Measurements from ENCODE around the gene CHADL.

CHADL gene

DNA sequence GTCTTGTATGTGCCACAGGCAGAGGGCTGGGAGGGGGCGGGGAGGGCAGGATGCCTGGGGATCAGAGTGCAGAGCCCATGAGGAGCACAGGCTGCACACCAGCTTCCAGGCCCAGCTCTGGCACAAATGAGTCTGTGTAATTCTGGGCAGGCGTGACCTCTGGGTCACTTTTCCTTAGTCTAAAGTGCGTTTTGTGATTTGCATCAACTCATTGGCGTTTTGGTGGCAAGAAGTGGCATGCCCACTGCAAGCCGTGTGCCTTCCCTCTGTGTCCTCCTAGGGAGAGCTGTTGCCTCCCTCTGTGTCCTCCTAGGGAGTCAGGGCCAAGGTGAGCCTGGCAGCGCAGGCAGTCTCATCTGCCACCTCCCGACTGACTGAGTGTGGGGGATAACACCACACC, 17.2 kb downstream of the CHADL start:
- TF ChIP-seq, protein P1, sequence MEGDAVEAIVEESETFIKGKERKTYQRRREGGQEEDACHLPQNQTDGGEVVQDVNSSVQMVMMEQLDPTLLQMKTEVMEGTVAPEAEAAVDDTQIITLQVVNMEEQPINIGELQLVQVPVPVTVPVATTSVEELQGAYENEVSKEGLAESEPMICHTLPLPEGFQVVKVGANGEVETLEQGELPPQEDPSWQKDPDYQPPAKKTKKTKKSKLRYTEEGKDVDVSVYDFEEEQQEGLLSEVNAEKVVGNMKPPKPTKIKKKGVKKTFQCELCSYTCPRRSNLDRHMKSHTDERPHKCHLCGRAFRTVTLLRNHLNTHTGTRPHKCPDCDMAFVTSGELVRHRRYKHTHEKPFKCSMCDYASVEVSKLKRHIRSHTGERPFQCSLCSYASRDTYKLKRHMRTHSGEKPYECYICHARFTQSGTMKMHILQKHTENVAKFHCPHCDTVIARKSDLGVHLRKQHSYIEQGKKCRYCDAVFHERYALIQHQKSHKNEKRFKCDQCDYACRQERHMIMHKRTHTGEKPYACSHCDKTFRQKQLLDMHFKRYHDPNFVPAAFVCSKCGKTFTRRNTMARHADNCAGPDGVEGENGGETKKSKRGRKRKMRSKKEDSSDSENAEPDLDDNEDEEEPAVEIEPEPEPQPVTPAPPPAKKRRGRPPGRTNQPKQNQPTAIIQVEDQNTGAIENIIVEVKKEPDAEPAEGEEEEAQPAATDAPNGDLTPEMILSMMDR (IDR thresholded peaks at IDR 0.05; ENCODE audit: control insufficient read depth, extremely low read depth, insufficient read depth) = no peak
- no peak for DNase-seq (ENCODE audit: low read depth)
- no peak overlapping the region for H3K4me3 ChIP-seq (ENCODE audit: low read depth, low read length)

DNA sequence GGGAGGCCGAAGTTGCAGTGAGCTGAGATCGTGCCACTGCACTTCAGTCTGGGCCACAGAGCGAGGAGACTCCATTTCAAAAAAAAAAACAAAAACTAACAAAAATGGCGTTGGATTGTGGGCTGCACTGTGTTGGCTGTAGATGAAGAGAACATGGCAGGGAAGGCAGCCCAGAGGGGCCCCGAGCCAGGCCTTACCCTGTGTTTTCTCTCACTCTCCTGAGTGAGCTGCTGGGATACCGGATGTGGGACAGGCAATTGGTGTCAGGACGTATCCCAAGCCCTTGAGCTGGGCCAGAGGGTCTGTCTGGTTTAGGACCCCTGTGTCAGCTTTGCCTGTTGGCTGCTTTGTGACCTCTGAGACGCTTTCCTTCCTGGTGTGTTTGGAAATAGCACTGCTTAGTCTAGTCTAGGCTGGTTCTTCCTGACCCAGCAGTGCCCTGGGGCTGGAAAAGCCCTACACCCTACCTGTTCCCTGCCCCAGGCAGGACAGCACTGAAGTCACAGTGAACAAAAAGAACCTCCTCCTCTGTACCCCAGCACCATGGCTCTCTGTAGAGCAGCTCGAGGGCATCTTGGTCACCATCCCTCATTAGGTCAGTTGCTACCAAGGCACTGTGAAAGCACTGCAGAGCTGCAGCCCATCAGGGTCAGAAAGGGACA, 17.8 kb downstream of the CHADL start:
- H3K4me3 ChIP-seq (ENCODE audit: low read depth, low read length) = no peak overlapping the region
- TF ChIP-seq, protein P1 (IDR thresholded peaks at IDR 0.05; ENCODE audit: control insufficient read depth, extremely low read depth, insufficient read depth) = no peak
- DNase-seq (ENCODE audit: low read depth) = no peak

DNA sequence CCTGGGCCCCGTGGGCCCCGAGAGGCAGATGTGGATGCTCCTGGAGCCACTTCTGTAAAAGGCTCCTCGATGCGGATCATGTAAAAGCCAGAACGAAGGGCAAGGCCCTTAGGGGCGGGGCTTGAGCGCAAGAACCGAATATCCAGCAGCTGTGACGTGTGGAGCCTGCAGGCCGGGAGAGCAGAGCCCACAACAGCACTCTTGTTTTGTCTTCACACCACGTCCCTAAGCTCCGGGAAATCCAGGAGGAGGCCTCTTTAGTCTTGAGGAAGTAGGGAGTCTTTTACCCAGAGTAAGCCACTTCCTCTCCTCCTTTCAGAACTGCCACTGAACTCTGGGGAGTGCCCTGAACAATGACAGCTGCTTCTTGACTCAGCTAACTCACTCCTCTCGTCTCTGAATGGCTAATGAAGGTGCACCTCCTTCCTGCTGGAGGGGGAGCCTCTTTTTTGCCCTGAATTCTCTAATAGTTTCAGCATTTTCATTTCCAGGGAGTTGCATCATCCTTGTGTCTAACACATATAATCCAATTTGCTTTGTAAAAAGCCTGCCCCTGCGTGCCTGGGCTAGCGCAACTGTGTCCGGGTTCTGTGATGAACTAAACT, 23.1 kb downstream of the CHADL start:
- TF ChIP-seq, protein P1 (IDR thresholded peaks at IDR 0.05; ENCODE audit: control insufficient read depth, extremely low read depth, insufficient read depth) = no peak
- DNase-seq (ENCODE audit: low read depth) = no peak
- no peak overlapping the region for H3K4me3 ChIP-seq (ENCODE audit: low read depth, low read length)

DNA sequence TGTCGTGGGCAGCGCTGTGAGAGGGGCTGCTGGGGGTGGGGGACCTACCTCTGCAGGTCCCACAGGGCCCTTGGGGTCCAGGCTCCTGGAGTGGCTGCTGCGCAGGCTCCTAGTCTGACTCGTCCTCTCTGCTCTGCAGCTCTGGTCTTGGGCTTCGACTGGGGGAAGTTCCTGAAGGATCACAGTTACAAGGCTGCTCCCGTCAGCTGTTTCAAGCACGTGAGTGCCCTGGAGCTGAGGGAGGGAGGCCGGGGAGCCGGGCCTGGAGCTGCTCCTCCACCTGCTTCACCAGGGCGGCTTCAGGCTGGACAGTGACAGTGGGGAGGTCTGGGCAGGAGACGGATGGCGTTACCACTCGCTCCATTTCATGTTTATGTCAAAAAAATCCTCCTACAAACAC, 23.7 kb downstream of the CHADL start:
- DNase-seq (ENCODE audit: low read depth) = no peak
- TF ChIP-seq, protein P1 (IDR thresholded peaks at IDR 0.05; ENCODE audit: control insufficient read depth, extremely low read depth, insufficient read depth) = no peak
- H3K4me3 ChIP-seq (ENCODE audit: low read depth, low read length) = no peak overlapping the region

DNA sequence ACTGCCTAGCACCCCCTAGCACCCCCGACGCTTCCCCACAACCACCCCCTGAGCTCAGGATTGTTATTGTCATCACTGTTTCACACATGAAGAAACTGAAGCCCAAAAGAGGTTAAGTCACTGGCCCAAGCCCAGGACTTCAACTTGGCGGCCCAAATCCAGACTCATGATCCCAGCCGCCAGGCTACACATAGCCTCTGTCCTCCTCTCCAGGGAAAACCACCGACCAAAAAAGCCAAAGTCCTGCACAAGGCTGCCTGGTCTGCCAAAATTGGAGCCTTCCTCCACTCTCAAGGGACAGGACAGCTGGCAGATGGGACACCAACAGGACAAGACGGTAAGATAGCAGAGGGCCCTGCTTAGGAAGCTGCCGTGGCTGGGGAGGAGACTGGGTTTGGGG, 24.8 kb downstream of the CHADL start:
- H3K4me3 ChIP-seq (ENCODE audit: low read depth, low read length) = no peak overlapping the region
- no peak for DNase-seq (ENCODE audit: low read depth)
- TF ChIP-seq, protein P1 (IDR thresholded peaks at IDR 0.05; ENCODE audit: control insufficient read depth, extremely low read depth, insufficient read depth) = no peak

DNA sequence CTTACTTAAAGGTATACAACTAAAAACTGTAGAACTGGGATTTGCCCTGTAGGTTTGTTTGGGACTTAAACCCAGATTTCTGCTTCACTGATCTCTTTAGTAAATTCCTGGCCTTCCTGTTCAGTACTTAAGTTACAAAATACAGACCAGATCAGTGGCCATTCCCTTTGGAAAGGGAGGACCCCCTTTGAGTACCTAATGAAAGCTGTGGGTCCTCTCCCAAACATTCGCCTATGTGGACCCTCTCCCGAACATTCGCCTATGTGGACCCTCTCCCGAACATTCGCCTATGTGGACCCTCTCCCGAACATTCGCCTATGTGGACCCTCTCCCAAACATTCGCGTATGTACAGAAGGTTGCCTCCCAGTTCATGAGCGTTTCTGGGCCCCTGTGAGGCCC, 25.3 kb downstream of the CHADL start:
- H3K4me3 ChIP-seq (ENCODE audit: low read depth, low read length) = no peak overlapping the region
- TF ChIP-seq, protein P1 (IDR thresholded peaks at IDR 0.05; ENCODE audit: control insufficient read depth, extremely low read depth, insufficient read depth) = no peak
- no peak for DNase-seq (ENCODE audit: low read depth)

DNA sequence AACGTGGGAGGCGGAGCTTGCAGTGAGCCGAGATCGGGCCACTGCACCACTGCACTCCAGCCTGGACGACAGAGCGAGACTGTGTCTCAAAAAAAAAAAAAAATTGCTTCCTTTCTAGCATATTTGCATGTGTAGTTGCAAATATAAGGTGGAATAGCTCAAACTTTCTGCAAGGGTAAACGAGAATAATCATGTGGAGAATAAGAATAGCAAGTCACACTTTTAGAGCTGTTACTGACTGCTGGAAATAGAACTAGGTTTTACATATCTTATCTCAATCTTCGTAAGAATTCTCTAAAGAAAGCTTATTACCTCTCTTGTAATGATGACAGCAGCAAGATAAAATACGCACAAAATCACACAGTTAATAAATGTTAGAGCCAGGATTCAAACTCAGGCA, 34.0 kb downstream of the CHADL start:
- no peak overlapping the region for H3K4me3 ChIP-seq (ENCODE audit: low read depth, low read length)

More for the DNA sequence above, 34.0 kb downstream of the CHADL start:
- DNase-seq (ENCODE audit: low read depth) = no peak
- TF ChIP-seq, protein P1 (IDR thresholded peaks at IDR 0.05; ENCODE audit: control insufficient read depth, extremely low read depth, insufficient read depth) = no peak
